OCI-LY1 (cell line): ENCODE data around the gene KRT3.

ENCODE experiments used
- H2AFZ ChIP-seq: fragments of 200-600 bp; sonication (generic), shearing (Covaris generic); 2 replicates; pipeline ENCODE4 v1.6.0; 2014; ENCODE audit warnings: antibody characterized with exemption, mild to moderate bottlenecking, low read length
- H3F3A ChIP-seq: fragments of 200-600 bp; sonication (generic), shearing (Covaris generic); 2 replicates; pipeline ENCODE4 v1.6.0; 2014; ENCODE audit warnings: mild to moderate bottlenecking, antibody characterized with exemption, low read length, moderate library complexity; ENCODE audit not compliant: insufficient read depth
- H3K27ac ChIP-seq: fragments of 200-600 bp; sonication (generic); 2 replicates; pipeline ENCODE4 v1.5.1; 2014; ENCODE audit warnings: low read length, mixed run types, mild to moderate bottlenecking, low read depth; ENCODE audit not compliant: poor library complexity, severe bottlenecking
- H3K27me3 ChIP-seq: fragments of 200-600 bp; sonication (generic); 2 replicates; pipeline ENCODE4 v1.6.0; 2014; ENCODE audit warnings: antibody characterized with exemption, mild to moderate bottlenecking, low read length, moderate library complexity; ENCODE audit not compliant: insufficient read depth
- H3K36me3 ChIP-seq: fragments of 200-600 bp; sonication (generic); 2 replicates; pipeline ENCODE4 v1.6.1; 2014; ENCODE audit warnings: mild to moderate bottlenecking, antibody characterized with exemption, low read length, moderate library complexity, mixed read lengths; ENCODE audit not compliant: insufficient read depth
- H3K4me1 ChIP-seq: fragments of 200-600 bp; sonication (generic); 2 replicates; pipeline ENCODE4 v1.5.1; 2014; ENCODE audit warnings: mild to moderate bottlenecking, low read length, moderate library complexity; ENCODE audit not compliant: insufficient read depth, severe bottlenecking
- H3K4me2 ChIP-seq: fragments of 200-600 bp; sonication (generic), shearing (Covaris generic); 2 replicates; pipeline ENCODE4 v1.6.1; 2014; ENCODE audit warnings: low read length
- H3K4me3 ChIP-seq: fragments of 200-600 bp; sonication (generic); 2 replicates; pipeline ENCODE4 v1.5.1; 2014; ENCODE audit warnings: low read length, low read depth, mild to moderate bottlenecking, mixed read lengths; ENCODE audit not compliant: poor library complexity, severe bottlenecking
- H3K79me2 ChIP-seq: fragments of 200-600 bp; shearing (Covaris generic); 2 replicates; pipeline ENCODE4 v1.6.1; 2016; ENCODE audit warnings: mixed run types, low read length, mixed read lengths; ENCODE audit not compliant: insufficient read depth
- H3K9ac ChIP-seq: fragments of 200-600 bp; sonication (generic), shearing (Covaris generic); 2 replicates; pipeline ENCODE4 v1.6.1; 2014; ENCODE audit warnings: mild to moderate bottlenecking, low read length, mixed read lengths
- H3K9me2 ChIP-seq: fragments of 200-600 bp; sonication (generic), shearing (Covaris generic); 2 replicates; pipeline ENCODE4 v1.6.1; 2014; ENCODE audit warnings: low read depth, mild to moderate bottlenecking, low read length, mixed read lengths
- H3K9me3 ChIP-seq: fragments of 200-600 bp; shearing (Covaris generic); 2 replicates; pipeline ENCODE4 v1.6.1; 2014; ENCODE audit warnings: low read length, mixed read lengths
- H4K20me1 ChIP-seq: fragments of 200-600 bp; sonication (generic), shearing (Covaris generic); 2 replicates; pipeline ENCODE4 v1.6.0; 2016; ENCODE audit warnings: mild to moderate bottlenecking, low read length; ENCODE audit not compliant: insufficient read depth
- CTCF ChIP-seq: fragments of 200-600 bp; sonication (generic), shearing (Covaris generic); IDR thresholded peaks from 2 replicates; pipeline ENCODE4 v1.5.1; 2017; ENCODE audit warnings: mild to moderate bottlenecking, antibody characterized with exemption, low read length, moderate library complexity, mixed read lengths
- EZH2 ChIP-seq: fragments of 200-600 bp; sonication (generic), shearing (Covaris generic); IDR thresholded peaks from 2 replicates; pipeline ENCODE4 v1.8.0; 2017; ENCODE audit warnings: borderline replicate concordance, mixed run types, mild to moderate bottlenecking, antibody characterized with exemption, low read length, moderate library complexity, mixed read lengths

The KRT3 gene

GRCh38 chr12:52838609-52839435 is 42.9 kb upstream of the KRT3 start:
- no peak overlapping the region for H3K4me2 ChIP-seq
- H3K4me3 ChIP-seq: no peak overlapping the region
- H2AFZ ChIP-seq: no peak overlapping the region
- peaks cover 5% of the 10 kb centered on the region; the same call in 1 of the 2 replicates for H3K27me3 ChIP-seq
- no peaks in the 10 kb centered on the region for H3K9me3 ChIP-seq
- H3K9ac ChIP-seq: no peak overlapping the region
- H3K9me2 ChIP-seq: no peaks in the 10 kb centered on the region
- H4K20me1 ChIP-seq: no peaks in the 10 kb centered on the region
- no peaks in the 10 kb centered on the region for H3F3A ChIP-seq
- no peak for TF ChIP-seq EZH2
- TF ChIP-seq CTCF: no peak
- H3K27ac ChIP-seq: no peak overlapping the region
- no peaks in the 10 kb centered on the region for H3K36me3 ChIP-seq
- no peaks in the 10 kb centered on the region for H3K79me2 ChIP-seq
- H3K4me1 ChIP-seq: no peaks in the 10 kb centered on the region

DNA sequence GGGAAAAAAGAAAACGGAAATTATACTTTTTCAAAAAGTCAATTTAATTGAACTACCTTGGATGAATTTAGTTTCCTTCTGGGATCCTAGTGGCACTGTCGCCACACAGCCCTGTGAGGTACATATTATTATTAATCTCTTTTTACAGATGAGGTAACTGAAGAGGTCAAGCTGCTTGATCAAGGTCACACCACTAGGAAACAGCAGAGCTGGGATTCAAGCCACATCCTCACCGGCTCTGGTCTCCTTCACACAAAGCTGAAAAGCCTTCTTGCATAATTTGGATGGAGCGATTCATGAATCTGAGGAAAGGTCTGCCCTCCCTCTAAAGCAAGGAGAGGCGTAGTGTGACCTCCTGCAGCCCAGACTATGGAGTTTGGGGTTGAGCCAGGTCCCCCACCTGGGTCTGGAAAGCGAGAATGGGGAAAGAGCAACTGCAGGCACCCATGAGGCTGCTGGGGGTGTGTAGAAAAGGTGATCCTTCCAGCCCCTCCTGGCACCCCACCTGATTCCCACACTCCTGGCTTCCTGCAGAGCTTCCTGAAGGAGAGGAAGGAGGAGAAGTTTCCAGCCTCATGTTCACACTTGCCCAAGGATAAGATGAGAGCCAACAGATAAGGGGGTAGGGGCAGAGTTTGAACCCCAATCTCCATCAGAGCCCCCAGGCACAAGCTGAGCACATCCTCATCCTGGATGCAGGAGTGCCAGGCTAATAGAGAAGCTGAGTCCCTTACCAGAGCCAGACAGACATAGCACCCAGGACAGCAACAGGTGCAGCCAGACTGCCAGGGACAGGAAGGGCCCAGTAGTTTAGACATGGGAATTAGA is 42.1 kb upstream of the KRT3 start:
- Histone ChIP-seq H3K36me3 (no peaks in the 10 kb centered on the region), H3K9me3 (no peaks in the 10 kb centered on the region), H3K4me1 (no peaks in the 10 kb centered on the region), H4K20me1 (no peaks in the 10 kb centered on the region), H3F3A (no peaks in the 10 kb centered on the region), H3K4me2 (no peak overlapping the region), H3K79me2 (no peaks in the 10 kb centered on the region), H3K27ac (no peak overlapping the region), H3K27me3 (peaks cover 5% of the 10 kb centered on the region; the same call in 1 of the 2 replicates), H3K9me2 (no peaks in the 10 kb centered on the region), H2AFZ (no peak overlapping the region), H3K4me3 (no peak overlapping the region), H3K9ac (no peak overlapping the region)
- TF ChIP-seq CTCF: no peak
- no peak for TF ChIP-seq EZH2

DNA sequence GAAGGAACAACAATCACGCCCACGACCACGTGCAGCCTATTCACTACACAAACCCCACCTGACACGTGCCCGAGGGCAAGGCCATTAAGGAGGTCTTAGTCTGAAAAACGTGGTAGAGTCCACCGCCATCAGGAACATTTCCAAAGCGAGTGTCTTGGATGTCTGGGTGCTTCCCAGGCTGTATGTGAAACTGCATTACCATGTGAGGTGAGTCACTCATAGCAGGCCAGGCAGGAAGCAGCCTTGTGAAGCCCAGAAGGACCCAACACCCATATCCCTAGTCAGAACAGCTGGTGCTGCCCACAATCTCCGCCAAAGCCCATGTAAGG is 41.5 kb upstream of the KRT3 start:
- H3K9me3 ChIP-seq: no peaks in the 10 kb centered on the region
- H3F3A ChIP-seq: no peaks in the 10 kb centered on the region
- no peak overlapping the region for H3K9ac ChIP-seq
- H2AFZ ChIP-seq: no peak overlapping the region
- no peaks in the 10 kb centered on the region for H3K9me2 ChIP-seq
- H3K4me3 ChIP-seq: no peak overlapping the region
- no peaks in the 10 kb centered on the region for H3K4me1 ChIP-seq
- no peak overlapping the region for H3K27ac ChIP-seq
- H4K20me1 ChIP-seq: no peaks in the 10 kb centered on the region
- H3K27me3 ChIP-seq: peaks cover 5% of the 10 kb centered on the region; the same call in 1 of the 2 replicates
- TF ChIP-seq CTCF: no peak
- no peak for TF ChIP-seq EZH2
- H3K79me2 ChIP-seq: no peaks in the 10 kb centered on the region
- H3K36me3 ChIP-seq: no peaks in the 10 kb centered on the region
- H3K4me2 ChIP-seq: no peak overlapping the region
